Activated CD4-positive, alpha-beta T cell treated with anti-CD3 and anti-CD28 coated beads for 36 hours (primary cell): ENCODE data around the gene RCN1. TPM values are rescaled to one million over a fixed set of nuclear protein-coding genes. Genes with fewer than 3 reads are reported as not detected.
"Not testable (repeated sequence)": the region's sequence is repeated elsewhere in the genome, so short reads cannot be mapped to it uniquely, and the experiment has no call there.

Experiments
- ATAC-seq: fragments of 200-7000 bp; cut with Tn5 transposase; one replicate; pipeline ENCODE4 v1.10.0; 2021; ENCODE audit warnings: mild to moderate bottlenecking, moderate library complexity
- CTCF ChIA-PET: fragments of 350-600 bp; sonication (Branson Sonifier 250); formaldehyde crosslinking; loops from one replicate; lab custom pipeline; 2021; ENCODE audit warnings: antibody characterized with exemption; lab: Charles Lee
- POLR2A ChIA-PET: fragments of 350-600 bp; sonication (Branson Sonifier 250); formaldehyde crosslinking; loops from one replicate; lab custom pipeline; 2021; ENCODE audit warnings: antibody characterized with exemption, inconsistent platforms; lab: Charles Lee
- DNase-seq: peaks from one replicate; pipeline ENCODE4 v3.0.0-alpha.2; 2020
- H3K27ac Mint-ChIP-seq: one replicate; pipeline ENCODE4 v1.8.0; 2021; ENCODE audit warnings: mixed read lengths
- H3K27me3 Mint-ChIP-seq: one replicate; pipeline ENCODE4 v1.8.0; 2021; ENCODE audit warnings: mixed read lengths
- H3K36me3 Mint-ChIP-seq: one replicate; pipeline ENCODE4 v1.8.0; 2021; ENCODE audit warnings: low read depth, mixed read lengths
- H3K4me1 Mint-ChIP-seq: one replicate; pipeline ENCODE4 v1.8.0; 2021; ENCODE audit warnings: mixed read lengths
- H3K4me3 Mint-ChIP-seq: one replicate; pipeline ENCODE4 v1.8.0; 2021; ENCODE audit warnings: mild to moderate bottlenecking, moderate library complexity, mixed read lengths
- H3K9me3 Mint-ChIP-seq: one replicate; pipeline ENCODE4 v1.8.0; 2021; ENCODE audit warnings: low read depth, mixed read lengths
- intact Hi-C, 2 experiments: fragments of 100-400 bp; cut with DNase I in 1 of 2; cut with micrococcal nuclease in 1 of 2; formaldehyde crosslinking; loops; one replicate each; pipeline versions ENCODE4 v1.14.2 to v1.15.1; 2022 to 2024; cut with DNase I, micrococcal nuclease
- total RNA-seq, 2 experiments: library from RNA; stranded (reverse); gene quantifications; one replicate each; pipeline ENCODE4 v1.2.3, GENCODE V29; 2021

RCN1 gene
- total RNA-seq, 2 experiments from 2014 or later, result 19.1 to 24.1 TPM

DNA sequence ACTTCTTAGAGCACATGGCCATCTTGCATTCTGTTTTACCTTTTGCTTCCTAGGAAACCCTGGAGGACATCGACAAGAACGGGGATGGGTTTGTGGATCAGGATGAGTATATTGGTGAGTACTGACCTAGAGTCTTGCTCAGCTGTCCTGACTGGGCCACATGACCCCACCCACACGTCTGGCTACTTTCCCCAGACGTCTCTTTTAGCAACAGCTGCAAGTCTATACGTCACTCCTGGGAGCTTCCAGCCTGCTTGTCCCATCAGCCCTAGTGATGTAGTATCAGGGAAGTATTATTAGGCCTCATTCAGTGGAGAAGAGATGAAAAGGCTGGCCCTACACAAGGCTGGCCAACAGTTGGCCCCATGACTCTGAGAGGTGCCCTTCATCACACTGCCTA, 9.6 kb downstream of the RCN1 start:
- H3K4me1 Mint-ChIP-seq, result peaks cover 11% of the 10 kb centered on the region
- intact Hi-C loops, result no loop called here
- H3K36me3 Mint-ChIP-seq, result peaks cover 63% of the 10 kb centered on the region
- no peaks in the 10 kb centered on the region for H3K27me3 Mint-ChIP-seq
- H3K9me3 Mint-ChIP-seq, result no peaks in the 10 kb centered on the region
- ChIA-PET CTCF (interaction anchor here (0.6 to 0.9 kb wide), 2 partner anchors 11 to 32 kb away, joined by 3 to 5 read pairs; no protein-coding TSS in a partner anchor), POLR2A (no interaction called here)
- DNase-seq (no peak), ATAC-seq (no peak)
- no peak overlapping the region for H3K4me3 Mint-ChIP-seq
- no peak overlapping the region for H3K27ac Mint-ChIP-seq

DNA sequence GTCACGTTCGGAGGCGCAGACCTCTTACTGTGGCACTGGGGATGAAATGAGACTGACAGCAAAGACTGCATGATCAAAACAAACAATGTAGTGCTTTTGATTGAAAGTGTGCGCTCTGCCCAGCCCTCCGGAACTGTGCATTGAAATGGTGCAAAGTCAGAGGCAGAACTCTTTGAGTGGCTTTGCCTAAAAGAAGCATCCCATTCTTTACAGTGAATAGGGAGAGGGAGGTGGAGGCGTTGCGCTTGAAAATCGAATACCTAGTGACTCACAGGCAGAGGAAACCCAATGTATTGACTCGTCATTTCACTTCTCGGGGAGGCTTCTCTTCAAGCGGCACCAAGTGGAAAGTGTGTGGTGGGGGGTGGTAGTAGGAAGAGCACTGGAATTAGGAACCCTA, 10.9 kb downstream of the RCN1 start:
- intact Hi-C loops, result no loop called here
- CTCF ChIA-PET, result no interaction called here

DNA sequence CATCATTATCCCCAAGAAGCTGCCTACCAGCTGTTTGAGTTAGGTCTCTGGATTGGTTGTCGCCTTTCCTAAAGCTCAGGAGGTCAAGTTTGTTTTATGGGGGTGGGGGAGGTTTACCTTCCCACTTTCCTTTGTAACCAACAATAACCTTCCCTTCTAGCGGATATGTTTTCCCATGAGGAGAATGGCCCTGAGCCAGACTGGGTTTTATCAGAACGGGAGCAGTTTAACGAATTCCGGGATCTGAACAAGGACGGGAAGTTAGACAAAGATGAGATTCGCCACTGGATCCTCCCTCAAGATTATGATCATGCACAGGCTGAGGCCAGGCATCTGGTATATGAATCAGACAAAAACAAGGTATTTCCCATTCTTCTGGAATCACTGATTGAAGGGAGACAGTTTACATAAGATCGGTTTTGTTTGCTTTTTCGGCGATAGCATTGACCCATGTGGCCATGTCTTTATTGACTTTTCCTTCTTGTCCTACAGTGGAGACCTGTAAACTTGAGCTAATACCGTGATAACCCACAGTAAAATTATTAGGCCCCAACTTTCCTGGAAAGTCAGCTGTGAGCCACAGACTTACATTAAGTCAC, 12.3 kb downstream of the RCN1 start:
- POLR2A ChIA-PET, result interaction anchor here (0.6 kb wide), 1 partner anchor 50 kb away, joined by 3 read pairs; no protein-coding TSS in a partner anchor
- ATAC-seq, CTCF ChIA-PET, H3K4me3 Mint-ChIP-seq, H3K27me3 Mint-ChIP-seq, H3K27ac Mint-ChIP-seq, intact Hi-C loops, DNase-seq, H3K9me3 Mint-ChIP-seq: not testable (repeated sequence)
- H3K36me3 Mint-ChIP-seq, result peaks cover 45% of the 10 kb centered on the region
- H3K4me1 Mint-ChIP-seq, result peaks cover 16% of the 10 kb centered on the region

More for the DNA sequence above, 10.9 kb downstream of the RCN1 start:
- DNase-seq, result no peak
- Mint-ChIP-seq H3K4me1 (peaks cover 11% of the 10 kb centered on the region), H3K9me3 (no peaks in the 10 kb centered on the region), H3K27ac (no peak overlapping the region), H3K36me3 (peaks cover 60% of the 10 kb centered on the region), H3K27me3 (no peaks in the 10 kb centered on the region), H3K4me3 (no peak overlapping the region)
- no peak for ATAC-seq
- POLR2A ChIA-PET, result no interaction called here

DNA sequence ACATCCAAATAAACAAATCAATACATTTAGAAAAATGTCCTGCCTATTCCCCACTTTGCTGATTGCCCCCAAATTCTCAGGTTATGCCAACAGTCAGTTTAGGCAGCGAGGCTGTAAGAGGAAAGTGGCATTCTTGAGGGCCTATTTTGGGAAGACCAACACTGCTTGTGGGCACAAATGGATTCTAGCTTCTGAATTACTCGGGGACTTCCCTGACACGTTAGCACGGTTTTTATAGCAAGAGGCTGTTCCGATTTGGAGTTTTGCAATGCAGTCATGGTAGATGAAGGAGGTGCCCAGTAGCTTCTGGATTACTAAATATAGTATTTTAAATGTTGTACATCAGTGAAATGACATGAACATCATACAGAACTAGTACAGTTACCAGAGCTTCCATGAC, 13.1 kb downstream of the RCN1 start:
- Mint-ChIP-seq H3K27me3 (no peaks in the 10 kb centered on the region), H3K27ac (no peak overlapping the region), H3K4me1 (peaks cover 14% of the 10 kb centered on the region), H3K36me3 (peaks cover 39% of the 10 kb centered on the region), H3K9me3 (no peaks in the 10 kb centered on the region), H3K4me3 (no peak overlapping the region)
- no peak for DNase-seq
- intact Hi-C loops, result no loop called here
- CTCF ChIA-PET, result no interaction called here
- POLR2A ChIA-PET, result no interaction called here
- no peak for ATAC-seq

DNA sequence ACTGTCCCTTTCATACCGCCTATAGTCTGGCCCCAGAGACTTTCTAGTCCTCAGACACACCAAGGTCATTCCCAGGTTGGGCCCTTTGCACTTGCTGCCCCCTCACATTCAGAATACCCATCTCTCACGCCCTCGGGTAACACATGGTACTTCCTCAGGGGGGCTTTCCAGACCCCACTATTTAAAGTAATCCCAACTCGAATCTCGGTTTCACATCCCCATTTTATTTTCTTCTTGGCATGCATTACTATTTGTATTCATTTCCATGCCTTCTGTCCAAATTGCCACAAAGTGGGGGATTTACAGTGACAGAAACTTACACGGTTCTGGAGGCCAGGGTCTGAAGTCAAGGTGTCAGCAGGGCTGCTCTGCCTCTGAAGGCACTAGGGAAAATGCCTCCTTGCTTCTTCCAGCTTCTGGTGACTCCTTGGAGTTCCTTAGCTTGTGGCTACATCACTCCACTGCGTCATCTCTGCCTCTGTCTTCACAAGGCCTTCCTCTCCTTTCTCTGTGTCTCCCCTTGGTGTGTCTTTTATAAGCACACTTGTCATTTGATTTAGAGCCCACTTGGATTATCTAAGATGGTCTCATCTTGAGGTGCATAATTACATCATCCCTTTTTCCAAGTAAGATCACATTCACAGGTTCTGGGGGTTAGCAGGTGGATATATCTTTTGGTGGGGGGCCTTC, 15.1 kb downstream of the RCN1 start:
- H3K4me1 Mint-ChIP-seq, result peaks cover 14% of the 10 kb centered on the region
- no peaks in the 10 kb centered on the region for H3K27me3 Mint-ChIP-seq
- DNase-seq (no peak), ATAC-seq (no peak)
- CTCF ChIA-PET, result no interaction called here
- no peak overlapping the region for H3K27ac Mint-ChIP-seq
- POLR2A ChIA-PET, result no interaction called here
- no peaks in the 10 kb centered on the region for H3K9me3 Mint-ChIP-seq
- peaks cover 21% of the 10 kb centered on the region for H3K36me3 Mint-ChIP-seq
- H3K4me3 Mint-ChIP-seq, result no peak overlapping the region
- intact Hi-C loops, result no loop called here

DNA sequence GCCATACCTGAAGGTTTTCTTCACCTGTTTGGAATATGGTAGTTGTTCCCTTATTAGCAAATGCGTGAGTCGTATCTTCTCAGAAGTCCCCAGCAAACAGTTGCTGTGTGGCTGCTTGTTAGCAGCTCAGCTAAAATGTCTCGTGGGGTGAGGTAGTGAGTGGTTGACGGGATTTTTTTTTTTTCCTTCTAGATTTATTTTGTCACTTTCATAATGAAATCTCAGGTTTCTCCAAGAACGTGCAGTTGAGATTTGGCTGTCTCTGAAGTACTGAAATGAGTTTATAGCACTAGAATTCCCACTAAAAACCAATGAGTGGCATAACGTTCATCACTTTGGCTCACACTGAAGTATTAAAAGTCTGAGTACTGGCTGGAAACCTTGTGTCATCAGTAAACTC, 16.8 kb downstream of the RCN1 start:
- Mint-ChIP-seq H3K9me3 (no peaks in the 10 kb centered on the region), H3K27ac (no peak overlapping the region), H3K4me1 (peaks cover 11% of the 10 kb centered on the region), H3K4me3 (no peak overlapping the region), H3K36me3 (peaks cover 13% of the 10 kb centered on the region), H3K27me3 (no peaks in the 10 kb centered on the region)
- intact Hi-C loops, result no loop called here
- DNase-seq, result no peak
- CTCF ChIA-PET, result interaction anchor here (0.7 kb wide), 1 partner anchor 16 kb away, joined by 3 read pairs; no protein-coding TSS in a partner anchor
- POLR2A ChIA-PET, result no interaction called here
- peak; percentile 60 for ATAC-seq

DNA sequence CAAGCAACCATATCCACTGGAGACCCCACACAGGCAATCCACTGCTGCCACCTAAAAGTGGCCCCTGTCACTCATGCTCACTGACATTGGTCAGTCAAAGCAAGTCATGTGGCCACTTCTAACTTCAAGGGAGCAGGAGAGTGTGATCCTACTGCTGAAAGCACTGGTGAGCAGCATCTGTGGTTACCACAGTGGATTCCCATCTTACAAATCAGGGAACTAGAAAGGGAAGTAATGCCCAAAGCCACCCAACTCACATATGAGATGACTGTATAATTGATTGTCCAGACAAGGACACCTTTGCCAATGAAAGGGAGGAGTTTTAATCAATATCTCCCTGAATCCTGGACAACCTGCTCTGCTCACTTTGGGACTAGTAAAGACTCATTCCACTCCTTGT, 17.7 kb downstream of the RCN1 start:
- Mint-ChIP-seq H3K36me3 (peaks cover 5% of the 10 kb centered on the region), H3K4me1 (peaks cover 11% of the 10 kb centered on the region), H3K4me3 (no peak overlapping the region), H3K9me3 (no peaks in the 10 kb centered on the region), H3K27me3 (peaks cover 8% of the 10 kb centered on the region), H3K27ac (no peak overlapping the region)
- DNase-seq, result no peak
- ChIA-PET POLR2A (no interaction called here), CTCF (no interaction called here)
- no peak for ATAC-seq
- intact Hi-C loops, result no loop called here

DNA sequence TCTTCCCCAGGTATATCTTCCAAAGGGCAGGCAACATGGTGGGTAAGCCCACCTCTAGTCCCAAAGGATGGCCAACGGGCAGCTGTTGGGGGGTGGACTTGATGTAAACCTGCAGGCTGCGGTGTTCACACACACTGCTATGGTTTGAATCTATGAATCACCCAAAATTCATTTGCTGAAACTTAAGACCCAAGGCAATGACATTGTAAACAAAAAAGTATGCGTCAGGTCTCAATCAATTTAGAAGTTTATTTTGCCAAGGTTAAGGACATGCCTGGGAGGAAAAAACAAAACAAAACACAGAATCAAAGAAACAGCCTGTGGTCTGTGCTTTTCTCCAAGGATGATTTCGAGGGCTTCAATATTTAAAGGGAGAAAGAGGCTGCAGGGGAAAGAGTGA, 18.3 kb downstream of the RCN1 start:
- no peak for DNase-seq
- Mint-ChIP-seq H3K9me3 (no peaks in the 10 kb centered on the region), H3K27me3 (peaks cover 10% of the 10 kb centered on the region), H3K36me3 (peaks cover 2% of the 10 kb centered on the region), H3K27ac (no peak overlapping the region), H3K4me3 (no peak overlapping the region), H3K4me1 (peaks cover 11% of the 10 kb centered on the region)
- ChIA-PET CTCF (no interaction called here), POLR2A (no interaction called here)
- no peak for ATAC-seq
- intact Hi-C loops, result no loop called here

DNA sequence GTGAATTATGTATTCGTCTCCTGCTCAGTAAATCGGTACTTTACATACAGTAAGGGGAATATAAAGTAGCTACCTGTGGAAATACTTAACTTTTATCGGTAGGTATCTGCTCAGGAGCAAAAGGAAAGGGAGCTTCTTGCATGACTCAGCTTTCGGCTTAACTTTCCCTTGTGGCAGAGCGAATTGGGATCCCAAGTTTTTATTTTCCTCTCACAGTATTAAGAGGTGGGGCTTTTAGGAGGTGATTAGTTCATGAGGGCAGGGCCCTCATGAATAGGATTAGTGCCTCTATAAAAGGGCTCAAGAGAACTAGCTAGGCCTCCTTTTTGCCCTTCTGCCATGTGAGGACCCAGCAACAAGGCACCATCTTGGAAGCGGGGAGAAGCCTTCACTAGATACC, 18.7 kb downstream of the RCN1 start:
- peaks cover 10% of the 10 kb centered on the region for H3K27me3 Mint-ChIP-seq
- intact Hi-C loops, result no loop called here
- peaks cover 11% of the 10 kb centered on the region for H3K4me1 Mint-ChIP-seq
- peaks cover 1% of the 10 kb centered on the region for H3K36me3 Mint-ChIP-seq
- H3K27ac Mint-ChIP-seq, result no peak overlapping the region
- POLR2A ChIA-PET, result no interaction called here
- no peak overlapping the region for H3K4me3 Mint-ChIP-seq
- no peaks in the 10 kb centered on the region for H3K9me3 Mint-ChIP-seq
- CTCF ChIA-PET, result no interaction called here
- DNase-seq, result no peak
- no peak for ATAC-seq

DNA sequence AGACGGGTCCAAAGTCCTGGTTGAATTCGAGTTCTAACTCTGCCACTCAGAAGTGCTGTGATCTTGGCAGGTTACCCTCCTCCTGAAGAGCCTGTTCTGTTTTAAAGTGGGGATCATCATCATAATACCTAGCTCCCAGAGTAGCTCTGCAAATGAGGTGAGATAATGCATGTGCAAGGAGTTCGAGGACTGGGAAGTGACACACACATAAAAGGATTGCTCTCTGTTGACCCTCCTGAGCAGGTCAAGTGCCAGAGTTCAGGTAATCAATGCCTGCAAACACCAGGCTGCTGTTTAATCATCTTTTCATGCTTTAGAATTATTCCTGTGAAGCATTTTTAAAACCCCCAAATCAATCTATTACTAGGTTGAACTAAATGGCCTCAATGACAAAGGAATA, 19.9 kb downstream of the RCN1 start:
- ATAC-seq, result no peak
- Mint-ChIP-seq H3K27me3 (peaks cover 10% of the 10 kb centered on the region), H3K4me3 (no peak overlapping the region), H3K36me3 (no peaks in the 10 kb centered on the region), H3K9me3 (no peaks in the 10 kb centered on the region), H3K27ac (no peak overlapping the region), H3K4me1 (peaks cover 11% of the 10 kb centered on the region)
- ChIA-PET POLR2A (no interaction called here), CTCF (interaction anchor here (1.0 kb wide), 1 partner anchor 59 kb away, joined by 3 read pairs; no protein-coding TSS in a partner anchor)
- intact Hi-C loops, result no loop called here
- no peak for DNase-seq

DNA sequence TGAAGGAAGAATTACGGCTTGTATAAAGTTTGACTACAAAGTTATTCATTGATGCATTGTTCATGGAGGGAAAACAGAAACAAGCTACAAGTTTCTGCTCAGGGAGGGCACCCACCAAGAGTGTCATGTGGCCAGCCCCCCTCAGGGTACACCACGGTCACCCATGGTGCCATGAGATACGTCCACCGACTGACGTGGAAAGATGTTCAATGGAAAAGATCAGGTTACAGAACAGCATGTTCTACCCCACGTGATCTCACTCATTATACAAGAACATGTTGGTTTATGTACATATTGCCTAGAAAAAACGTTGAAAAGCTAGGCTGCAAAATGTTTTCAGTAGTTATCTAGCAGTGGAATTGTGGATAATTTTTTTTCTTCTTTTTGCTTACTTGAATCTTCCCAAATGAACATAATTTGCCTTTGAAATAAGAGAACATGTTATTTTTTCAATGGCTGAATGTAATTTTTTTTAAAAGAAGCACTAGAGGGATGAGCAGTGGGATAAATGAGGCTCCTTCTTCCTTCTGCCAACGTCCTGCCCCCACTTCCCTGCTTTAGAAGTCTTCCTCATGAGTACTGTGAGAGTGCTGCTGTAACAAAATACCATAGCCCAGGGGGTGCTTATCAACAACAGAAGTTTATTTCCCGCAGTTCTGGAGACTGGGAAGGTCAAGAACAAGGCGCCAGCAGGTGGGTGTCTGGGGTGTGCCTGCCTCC, 22.5 kb downstream of the RCN1 start:
- H3K4me1 Mint-ChIP-seq, result no peaks in the 10 kb centered on the region
- ChIA-PET POLR2A (no interaction called here), CTCF (no interaction called here)
- H3K4me3 Mint-ChIP-seq, result no peak overlapping the region
- no peaks in the 10 kb centered on the region for H3K9me3 Mint-ChIP-seq
- H3K27me3 Mint-ChIP-seq, result peaks cover 11% of the 10 kb centered on the region
- no peak for ATAC-seq
- no peak for DNase-seq
- intact Hi-C loops, result no loop called here
- H3K36me3 Mint-ChIP-seq, result no peaks in the 10 kb centered on the region
- H3K27ac Mint-ChIP-seq, result no peak overlapping the region

DNA sequence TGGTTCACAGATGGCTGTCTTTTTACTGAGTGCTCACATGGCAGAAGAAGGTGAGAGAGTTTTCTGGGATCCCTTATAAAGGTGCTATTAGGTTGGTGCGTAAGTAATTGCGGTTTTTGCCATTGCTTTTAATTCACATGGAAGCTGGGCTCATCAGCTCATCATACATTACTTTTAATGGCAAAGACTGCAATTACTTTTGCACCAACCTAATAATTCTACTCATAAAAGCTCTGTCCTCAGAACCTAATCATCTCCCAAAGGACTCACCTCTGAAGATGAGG, 23.0 kb downstream of the RCN1 start:
- Mint-ChIP-seq H3K27ac (no peak overlapping the region), H3K27me3 (peaks cover 11% of the 10 kb centered on the region), H3K9me3 (no peaks in the 10 kb centered on the region), H3K4me3 (no peak overlapping the region), H3K36me3 (no peaks in the 10 kb centered on the region), H3K4me1 (no peaks in the 10 kb centered on the region)
- ATAC-seq (no peak), DNase-seq (no peak)
- ChIA-PET POLR2A (no interaction called here), CTCF (no interaction called here)
- intact Hi-C loops, result no loop called here
